GM12892 (cell line): ENCODE measurements around the gene NT5DC4.
A peak's percentile ranks its signal among the peaks of the same experiment; 100 is the strongest.

Experiments used
- DNase-seq: peaks from one replicate; pipeline ENCODE4 v3.0.0; 2011; ENCODE audit not compliant: insufficient read length
- FAIRE-seq: peaks from 2 replicates; lab custom pipeline; 2011; peaks lifted over from hg19 to GRCh38; lab: Jason Lieb, UNC
- POLR2A ChIP-seq: IDR thresholded peaks from 2 replicates; pipeline ENCODE4 v1.6.1; 2011; ENCODE audit warnings: low read depth, low read length, control low read depth
- POLR2AphosphoS5 ChIP-seq: IDR thresholded peaks from 2 replicates; pipeline ENCODE4 v1.6.1; 2011; ENCODE audit warnings: low read depth, low read length, control low read depth
- TAF1 ChIP-seq: IDR thresholded peaks from 2 replicates; pipeline ENCODE4 v1.6.1; 2011; ENCODE audit warnings: low read depth, mild to moderate bottlenecking, control low read depth, low read length, borderline replicate concordance

Gene NT5DC4

DNA sequence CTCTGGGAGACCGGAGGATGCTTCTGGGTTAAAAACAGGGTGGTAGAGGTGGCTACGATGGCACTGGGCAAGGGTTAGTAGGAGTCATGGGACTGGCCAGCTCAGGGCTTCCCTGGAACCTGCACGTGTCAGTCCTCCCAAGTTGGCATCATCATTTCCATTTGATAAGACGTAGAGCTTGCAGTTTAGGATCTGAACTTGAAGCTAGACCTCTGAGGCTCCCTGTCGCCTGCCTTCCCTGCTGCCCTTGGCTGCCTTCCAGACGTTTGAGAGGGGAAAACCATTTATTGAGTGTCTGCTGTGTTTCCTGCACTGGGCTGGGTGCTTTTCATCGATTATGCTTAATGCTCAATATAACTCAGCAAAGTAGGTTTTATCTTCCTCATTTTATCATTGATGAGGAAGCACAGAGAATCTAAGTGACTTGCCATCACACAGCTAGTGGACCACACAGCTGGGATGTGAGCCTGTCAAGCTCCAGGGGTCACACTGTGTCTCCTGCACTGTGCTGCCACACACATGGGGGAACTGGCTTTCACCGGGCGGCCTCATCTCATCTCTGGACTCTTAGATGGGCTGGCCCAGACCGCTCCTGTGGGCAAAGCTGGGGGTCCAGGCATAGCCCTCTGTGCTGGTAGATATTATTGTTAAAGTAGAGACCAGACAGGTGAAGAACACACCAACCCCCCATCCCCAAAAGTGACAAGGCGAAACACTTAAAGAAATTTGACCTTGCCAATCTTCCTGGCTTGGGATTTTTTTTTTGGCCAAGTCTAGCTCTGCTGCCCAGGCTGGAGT, 7.8 kb downstream of the NT5DC4 start:
- TF ChIP-seq TAF1 (no peak), POLR2A (no peak), POLR2AphosphoS5 (no peak)
- no peak for FAIRE-seq
- DNase-seq: no peak

DNA sequence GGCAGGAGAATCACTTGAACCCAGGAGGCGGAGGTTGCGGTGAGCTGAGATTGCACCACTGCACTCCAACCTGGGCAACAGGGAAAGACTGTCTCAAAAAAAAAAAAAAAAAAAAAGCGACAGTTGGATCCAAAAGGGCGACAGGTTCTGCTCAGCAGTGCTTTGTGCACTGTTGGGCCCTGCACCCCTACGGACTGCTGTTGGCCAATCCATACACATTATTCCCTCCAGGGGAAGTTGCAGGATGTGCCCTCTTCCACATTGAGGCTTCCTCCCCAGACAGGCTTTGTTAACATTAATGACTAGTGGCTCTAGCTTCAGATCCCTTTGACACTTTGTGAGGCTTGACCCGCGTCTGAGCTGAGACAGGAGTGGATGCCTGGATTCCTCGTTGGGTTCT, 9.4 kb downstream of the NT5DC4 start:
- DNase-seq (no peak), FAIRE-seq (no peak)
- no peak for TF ChIP-seq TAF1
- TF ChIP-seq POLR2AphosphoS5: no peak
- TF ChIP-seq POLR2A: no peak

DNA sequence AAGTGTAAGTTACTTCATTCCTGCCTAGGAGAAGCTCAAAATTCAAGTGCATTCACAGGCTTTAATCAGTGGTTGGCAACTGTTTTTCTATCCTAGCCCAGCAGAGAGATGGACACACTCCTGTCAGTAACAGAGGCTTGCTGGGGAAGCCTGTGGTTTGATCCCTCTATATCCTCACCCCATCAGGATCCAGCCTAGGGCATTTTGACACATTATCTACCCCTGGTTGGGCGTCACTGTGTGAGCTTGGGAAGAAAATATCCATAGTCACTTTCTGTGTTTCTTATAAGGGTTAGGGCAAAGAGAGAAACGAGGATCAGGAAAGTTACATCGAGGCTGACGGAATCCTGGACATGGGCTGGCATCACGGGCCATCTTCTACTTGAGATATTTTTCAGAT, 10.0 kb downstream of the NT5DC4 start:
- FAIRE-seq (no peak), DNase-seq (no peak)
- TF ChIP-seq POLR2AphosphoS5: no peak
- no peak for TF ChIP-seq TAF1
- no peak for TF ChIP-seq POLR2A

DNA sequence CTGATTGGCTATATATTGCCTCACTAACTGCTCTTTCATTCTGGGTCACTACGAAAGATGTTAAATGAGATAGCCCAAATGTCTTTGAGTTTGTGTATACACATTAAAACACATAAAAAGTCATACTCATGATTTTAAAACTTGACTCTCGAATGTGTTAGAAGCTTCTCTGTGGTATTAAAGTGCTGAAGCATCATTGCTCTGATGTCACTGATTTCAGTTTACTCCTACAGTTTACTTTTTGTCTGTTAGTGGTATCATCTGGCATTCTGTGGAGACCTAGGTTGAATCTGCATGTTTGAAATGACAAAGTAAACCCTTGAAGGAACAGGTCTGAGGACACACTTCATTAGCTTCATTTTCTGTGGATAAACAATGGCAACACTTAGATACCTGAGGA, 10.7 kb downstream of the NT5DC4 start:
- DNase-seq: no peak
- TF ChIP-seq TAF1 (no peak), POLR2AphosphoS5 (no peak), POLR2A (no peak)
- FAIRE-seq: no peak

DNA sequence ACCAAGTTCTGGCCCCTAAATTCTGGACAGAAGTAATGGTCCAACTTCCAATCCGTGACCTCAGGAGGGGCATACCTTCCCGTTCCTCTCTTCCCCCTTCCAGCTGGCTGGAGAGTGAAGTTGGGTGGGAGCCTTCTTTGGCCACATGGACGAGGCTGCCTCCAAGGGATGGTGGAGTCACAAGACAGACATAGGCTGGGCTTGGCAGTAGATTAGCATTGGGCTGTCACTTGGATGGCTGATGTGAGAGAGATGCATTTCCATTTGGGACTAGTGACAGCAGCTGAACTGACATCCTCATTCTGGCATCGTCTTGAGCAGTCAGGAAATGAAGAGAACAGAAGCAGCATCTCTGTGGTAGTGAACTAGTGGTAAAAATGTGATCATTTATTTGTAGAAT, 12.6 kb downstream of the NT5DC4 start:
- FAIRE-seq: no peak
- no peak for DNase-seq
- no peak for TF ChIP-seq TAF1
- no peak for TF ChIP-seq POLR2A

DNA sequence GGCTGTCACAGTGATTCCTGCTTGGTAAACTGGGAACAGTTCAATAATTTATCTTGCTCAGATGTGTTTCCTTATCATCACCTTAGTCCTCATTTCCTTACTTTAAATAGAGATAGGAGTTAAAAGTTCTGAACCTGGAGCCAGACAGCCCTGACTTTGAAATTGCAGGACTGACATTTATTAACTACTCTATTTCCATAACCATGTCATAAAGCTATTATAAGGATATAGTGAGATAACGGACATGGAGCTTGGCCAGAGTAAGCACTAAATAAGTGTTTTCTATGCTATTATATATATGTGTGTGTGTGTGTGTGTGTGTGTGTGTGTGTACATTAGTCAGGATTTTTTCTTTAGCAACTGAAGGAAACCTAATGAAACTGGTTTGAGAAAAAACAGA, 13.1 kb downstream of the NT5DC4 start:
- TF ChIP-seq POLR2AphosphoS5: no peak
- no peak for TF ChIP-seq POLR2A
- no peak for TF ChIP-seq TAF1
- FAIRE-seq (no peak), DNase-seq (no peak)

DNA sequence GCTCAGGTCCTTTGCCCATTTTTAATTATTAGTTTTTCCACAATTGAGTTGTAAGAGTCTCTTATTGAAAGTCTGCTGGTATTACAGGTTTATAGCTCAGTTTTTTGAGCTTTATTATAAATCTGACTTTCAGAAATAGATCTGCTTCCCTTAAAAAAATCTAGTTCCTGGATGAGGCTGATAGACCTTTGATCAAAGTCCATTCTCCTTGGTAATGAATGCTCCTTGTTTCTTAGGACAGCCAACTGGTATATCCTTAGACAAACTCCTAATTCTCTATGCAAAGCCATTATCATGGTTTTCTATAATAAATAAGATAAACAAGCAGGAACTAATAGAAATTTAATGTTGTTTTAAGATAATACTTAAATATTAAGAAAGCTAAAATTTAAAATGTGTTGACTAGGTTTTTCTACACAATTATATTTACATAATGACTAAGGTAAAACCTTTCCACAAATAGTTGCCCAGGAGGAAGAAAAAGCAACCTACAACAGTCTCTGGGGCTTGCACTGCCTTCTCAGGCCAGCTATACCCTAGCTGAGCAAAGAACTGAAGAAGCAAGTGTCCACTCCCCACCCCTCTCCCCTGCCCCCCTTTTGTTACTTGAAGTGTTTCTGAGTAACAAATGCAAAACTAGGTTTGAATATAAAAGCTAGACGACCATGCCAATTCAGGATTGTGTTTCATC, 16.9 kb downstream of the NT5DC4 start:
- no peak for FAIRE-seq
- DNase-seq: no peak
- TF ChIP-seq POLR2A (no peak), TAF1 (no peak), POLR2AphosphoS5 (no peak)

DNA sequence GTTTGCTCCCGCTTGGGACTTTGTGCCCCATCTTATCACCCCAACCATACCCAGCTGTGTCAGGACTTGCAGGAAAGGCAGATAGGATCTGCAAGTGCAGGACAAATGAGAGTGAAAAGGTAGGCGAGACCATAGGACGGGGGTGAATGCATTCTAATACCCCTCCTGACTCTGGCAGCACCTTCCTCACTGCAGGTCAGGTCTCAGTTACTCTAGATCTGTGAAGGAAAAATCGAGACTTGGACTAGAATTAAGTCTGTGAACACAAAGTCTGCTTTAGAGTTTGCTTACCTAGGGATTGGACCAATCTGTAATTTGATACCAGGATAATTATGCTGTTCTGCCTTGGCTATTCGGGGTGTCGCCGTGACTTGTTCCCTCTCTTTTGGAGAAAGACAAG, 19.7 kb downstream of the NT5DC4 start:
- TF ChIP-seq TAF1 (no peak), POLR2A (no peak), POLR2AphosphoS5 (no peak)
- FAIRE-seq (no peak), DNase-seq (no peak)

DNA sequence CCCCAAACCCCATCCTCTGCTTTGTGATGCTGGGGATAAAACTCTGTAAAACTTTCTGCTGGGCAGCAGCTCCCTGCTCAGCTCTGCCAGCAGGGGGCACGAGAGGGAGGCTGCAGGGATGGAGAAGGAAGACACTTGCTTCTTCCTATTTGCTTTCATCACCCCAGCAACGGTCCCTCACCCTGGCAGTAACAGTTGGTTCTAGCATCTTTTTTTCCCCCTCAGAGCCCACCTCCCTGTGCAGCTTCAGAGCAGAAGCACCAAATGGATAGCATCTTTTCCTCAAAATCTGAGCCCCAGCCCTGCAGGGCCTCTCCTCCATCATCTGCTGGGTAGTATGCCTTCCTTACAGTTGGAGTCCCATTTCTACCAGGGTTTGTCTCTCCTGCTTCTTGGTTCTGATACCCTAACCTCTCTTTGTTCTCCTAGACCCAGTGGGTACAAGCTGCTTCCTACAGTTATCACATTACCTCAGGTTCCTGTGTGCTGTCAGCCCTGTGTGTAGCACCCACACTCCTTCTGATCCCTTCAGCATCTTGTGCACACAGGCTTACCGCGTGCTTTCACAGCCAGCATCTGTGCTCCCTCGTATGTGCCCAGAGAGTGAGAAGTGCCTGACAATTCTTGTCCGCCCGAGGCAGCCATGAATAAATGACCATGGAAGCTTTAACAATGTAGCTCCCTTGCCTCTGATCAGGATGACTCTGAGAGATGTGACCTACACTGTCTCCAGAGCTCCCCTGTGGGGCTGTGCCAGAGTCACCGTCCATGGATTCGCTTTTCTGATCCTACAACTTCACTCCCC, 29.1 kb downstream of the NT5DC4 start:
- no peak for TF ChIP-seq POLR2AphosphoS5
- no peak for TF ChIP-seq TAF1
- TF ChIP-seq POLR2A: no peak
- DNase-seq (peak; percentile 46), FAIRE-seq (peak; percentile 81)

DNA sequence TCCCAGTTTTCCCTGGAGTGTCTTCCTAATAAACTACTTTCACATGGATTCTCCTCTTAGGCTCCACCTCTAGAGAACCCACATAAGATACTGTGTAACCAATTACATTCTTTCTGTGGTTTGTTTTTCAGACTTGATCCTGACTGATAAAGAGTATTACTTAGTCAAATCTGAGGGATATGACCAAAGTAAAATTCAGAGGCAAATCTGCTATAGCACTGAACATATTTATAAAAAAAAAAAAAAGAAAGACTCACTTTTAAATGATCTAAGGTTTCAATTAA, 29.7 kb downstream of the NT5DC4 start:
- FAIRE-seq (no peak), DNase-seq (no peak)
- TF ChIP-seq POLR2A (no peak), POLR2AphosphoS5 (no peak), TAF1 (no peak)

DNA sequence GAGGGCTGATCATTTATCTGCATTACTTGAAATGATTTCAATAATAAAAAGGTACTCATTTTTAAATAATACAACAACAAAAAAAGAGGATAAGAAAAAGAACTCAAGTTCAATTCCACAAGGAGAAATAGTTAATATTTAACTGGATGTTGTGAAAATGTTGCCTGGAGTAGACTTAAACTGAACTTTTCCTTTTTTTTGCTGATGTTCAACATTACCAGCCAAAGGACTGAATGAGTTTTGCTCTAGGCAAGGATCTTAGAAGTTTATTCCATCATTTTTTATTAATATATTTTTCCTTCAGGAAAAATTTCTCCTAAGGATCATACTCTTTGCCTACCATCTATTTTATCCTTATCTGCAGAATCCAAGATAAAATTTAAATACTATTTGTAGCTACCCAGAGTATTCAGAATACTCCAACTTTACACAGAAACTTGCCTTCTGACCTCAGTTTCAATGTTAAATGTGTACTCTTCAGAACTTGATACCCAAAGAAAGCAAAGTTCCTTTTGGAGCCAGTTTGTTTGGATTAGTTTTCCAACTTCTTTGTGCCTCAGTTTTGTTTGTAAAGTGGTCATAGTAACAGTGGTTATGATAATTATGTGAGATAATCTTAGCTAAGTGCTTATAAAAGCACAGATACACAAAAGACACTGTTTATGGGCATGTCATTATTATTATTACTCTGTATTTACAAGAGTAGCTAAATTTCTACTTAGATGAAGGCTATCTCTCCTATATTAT, 30.8 kb downstream of the NT5DC4 start:
- FAIRE-seq: no peak
- DNase-seq: no peak
- TF ChIP-seq TAF1: no peak
- TF ChIP-seq POLR2AphosphoS5: no peak
- TF ChIP-seq POLR2A: no peak
